ENCODE measurements around the gene C16orf96. TPM values are rescaled to one million over a fixed set of nuclear protein-coding genes. Genes with fewer than 3 reads are reported as not detected.

C16orf96 gene
- total and polyA plus RNA-seq, 2 donors: 0.05 TPM

DNA sequence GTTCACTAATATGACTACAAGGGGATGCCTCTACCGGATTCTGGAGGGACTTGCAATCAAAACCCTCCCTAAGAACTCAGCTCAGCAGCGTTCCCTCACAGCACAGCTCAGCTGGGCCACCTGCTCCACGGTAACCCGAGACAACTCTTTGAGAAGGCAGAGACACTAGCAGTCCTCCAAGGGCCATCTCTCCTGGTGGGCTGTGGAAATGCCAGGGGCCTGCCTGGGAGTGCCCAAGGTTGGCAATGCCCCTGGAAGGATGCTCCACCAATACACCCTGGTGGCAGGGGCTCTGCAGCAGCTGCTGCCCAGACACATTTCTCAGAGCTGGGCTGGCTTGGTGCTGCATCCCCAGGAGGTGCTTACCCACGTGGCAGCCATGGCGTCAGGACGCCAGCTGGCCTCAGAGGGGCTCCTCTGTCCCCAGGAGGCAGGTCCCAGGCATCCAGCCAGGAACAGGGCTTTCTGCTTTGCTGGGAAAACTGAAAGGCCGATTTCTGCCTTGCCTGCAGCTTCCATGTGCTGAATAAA is 34.0 kb upstream of the C16orf96 start:
- Histone ChIP-seq H3K4me3 (ENCODE audit: low read length in 2 of 2) (no peak overlapping the region), H3K36me3 (ENCODE audit: control insufficient read depth in 2 of 2, insufficient read depth in 2 of 2, low read length in 1 of 2) (peaks cover 9 to 12% of the 10 kb centered on the region in 2 donors), H3K4me1 (ENCODE audit: control insufficient read depth in 2 of 2, insufficient read depth in 2 of 2, low read length in 2 of 2) (peaks cover 6 to 53% of the 10 kb centered on the region in 2 donors), H3K27ac (ENCODE audit: low read depth in 1 of 2, low read length in 1 of 2) (peak overlapping the region in 1 of 2 donors; percentile 58), H3K9me3 (ENCODE audit: control insufficient read depth in 2 of 2, insufficient read depth in 1 of 2, low read length in 1 of 2) (no peaks in the 10 kb centered on the region), H3K27me3 (ENCODE audit: control insufficient read depth in 2 of 2, insufficient read depth in 1 of 2, low read length in 1 of 2) (no peaks in the 10 kb centered on the region)
- DNase-seq (ENCODE audit: low read depth in 6 of 9, low spot score in 9 of 9): no peak
- 90% methylated on average over 8 of the region's 8 CpGs for WGBS

GRCh38 chr16:4523686-4524085 is 32.5 kb upstream of the C16orf96 start:
- Histone ChIP-seq H3K4me1 (ENCODE audit: control insufficient read depth in 2 of 2, insufficient read depth in 2 of 2, low read length in 2 of 2) (peaks cover 4 to 53% of the 10 kb centered on the region in 2 donors), H3K36me3 (ENCODE audit: control insufficient read depth in 2 of 2, insufficient read depth in 2 of 2, low read length in 1 of 2) (peaks cover 9 to 12% of the 10 kb centered on the region in 2 donors), H3K4me3 (ENCODE audit: low read length in 2 of 2) (no peak overlapping the region), H3K27me3 (ENCODE audit: control insufficient read depth in 2 of 2, insufficient read depth in 1 of 2, low read length in 1 of 2) (no peaks in the 10 kb centered on the region), H3K9me3 (ENCODE audit: control insufficient read depth in 2 of 2, insufficient read depth in 1 of 2, low read length in 1 of 2) (no peaks in the 10 kb centered on the region), H3K27ac (ENCODE audit: low read depth in 1 of 2, low read length in 1 of 2) (peak overlapping the region in 1 of 2 donors; percentile 32)
- DNase-seq (ENCODE audit: low read depth in 6 of 9, low spot score in 9 of 9): no peak
- whole genome bisulfite sequencing: 97% methylated on average over 4 of the region's 4 CpGs

DNA sequence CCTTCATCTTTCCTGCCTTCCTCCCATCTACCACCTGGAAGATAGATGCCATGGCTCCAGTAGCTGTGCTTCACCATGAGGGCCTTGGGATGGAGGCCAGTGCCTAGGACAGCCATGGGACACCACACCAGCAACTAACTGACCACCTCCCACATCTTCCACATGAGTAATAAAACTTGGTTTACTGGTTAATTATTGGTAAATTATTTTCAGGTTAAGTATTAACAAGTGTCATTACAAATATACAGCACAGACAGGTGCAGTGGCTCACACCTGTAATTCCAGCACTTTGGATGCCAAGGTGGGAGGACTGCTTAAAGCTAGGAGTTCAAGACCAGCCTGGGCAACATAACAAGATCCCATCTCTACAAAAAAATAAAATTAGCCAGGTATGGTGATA is 31.6 kb upstream of the C16orf96 start:
- DNase-seq (ENCODE audit: low read depth in 6 of 9, low spot score in 9 of 9): no peak
- Histone ChIP-seq H3K4me1 (ENCODE audit: control insufficient read depth in 2 of 2, insufficient read depth in 2 of 2, low read length in 2 of 2) (peaks cover 12 to 59% of the 10 kb centered on the region in 2 donors), H3K27me3 (ENCODE audit: control insufficient read depth in 2 of 2, insufficient read depth in 1 of 2, low read length in 1 of 2) (no peaks in the 10 kb centered on the region), H3K36me3 (ENCODE audit: control insufficient read depth in 2 of 2, insufficient read depth in 2 of 2, low read length in 1 of 2) (peaks cover 9 to 12% of the 10 kb centered on the region in 2 donors), H3K27ac (ENCODE audit: low read depth in 1 of 2, low read length in 1 of 2) (no peak overlapping the region), H3K9me3 (ENCODE audit: control insufficient read depth in 2 of 2, insufficient read depth in 1 of 2, low read length in 1 of 2) (no peaks in the 10 kb centered on the region), H3K4me3 (ENCODE audit: low read length in 2 of 2) (no peak overlapping the region)

DNA sequence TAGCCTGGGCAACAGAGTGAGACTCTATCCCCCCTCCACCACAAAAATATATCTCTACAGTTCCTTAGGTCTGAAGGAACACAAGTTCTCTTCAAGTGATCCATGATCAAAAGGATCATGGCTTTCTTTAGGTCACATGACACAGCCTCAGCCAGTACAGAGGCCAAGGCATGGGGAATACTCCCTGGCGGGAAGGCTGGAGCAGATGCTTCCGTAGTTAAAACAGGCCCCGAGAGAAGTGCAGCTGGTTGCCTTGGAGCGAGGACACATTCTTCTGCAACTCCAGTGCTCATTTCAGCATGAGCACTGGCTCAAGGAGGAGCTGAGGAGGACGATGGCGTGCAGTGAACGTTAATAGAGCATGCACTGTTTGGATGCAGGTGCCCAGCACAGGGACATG is 31.1 kb upstream of the C16orf96 start:
- no peaks in the 10 kb centered on the region for H3K9me3 ChIP-seq (ENCODE audit: control insufficient read depth in 2 of 2, insufficient read depth in 1 of 2, low read length in 1 of 2)
- no peaks in the 10 kb centered on the region for H3K27me3 ChIP-seq (ENCODE audit: control insufficient read depth in 2 of 2, insufficient read depth in 1 of 2, low read length in 1 of 2)
- WGBS: 93% methylated on average over 7 of the region's 7 CpGs
- no peak overlapping the region for H3K4me3 ChIP-seq (ENCODE audit: low read length in 2 of 2)
- H3K4me1 ChIP-seq (ENCODE audit: control insufficient read depth in 2 of 2, insufficient read depth in 2 of 2, low read length in 2 of 2): peaks cover 16 to 64% of the 10 kb centered on the region in 2 donors
- H3K27ac ChIP-seq (ENCODE audit: low read depth in 1 of 2, low read length in 1 of 2): no peak overlapping the region
- peaks cover 9 to 12% of the 10 kb centered on the region in 2 donors for H3K36me3 ChIP-seq (ENCODE audit: control insufficient read depth in 2 of 2, insufficient read depth in 2 of 2, low read length in 1 of 2)
- DNase-seq (ENCODE audit: low read depth in 6 of 9, low spot score in 9 of 9): no peak

- DNase-seq (ENCODE audit: low read depth in 6 of 9, low spot score in 9 of 9): no peak
- WGBS: 96% methylated on average over 13 of the region's 13 CpGs
- peaks cover 9 to 12% of the 10 kb centered on the region in 2 donors for H3K36me3 ChIP-seq (ENCODE audit: control insufficient read depth in 2 of 2, insufficient read depth in 2 of 2, low read length in 1 of 2)
- H3K27me3 ChIP-seq (ENCODE audit: control insufficient read depth in 2 of 2, insufficient read depth in 1 of 2, low read length in 1 of 2): no peaks in the 10 kb centered on the region
- no peak overlapping the region for H3K4me3 ChIP-seq (ENCODE audit: low read length in 2 of 2)
- H3K9me3 ChIP-seq (ENCODE audit: control insufficient read depth in 2 of 2, insufficient read depth in 1 of 2, low read length in 1 of 2): no peaks in the 10 kb centered on the region
- H3K27ac ChIP-seq (ENCODE audit: low read depth in 1 of 2, low read length in 1 of 2): no peak overlapping the region
- peaks cover 19 to 70% of the 10 kb centered on the region in 2 donors for H3K4me1 ChIP-seq (ENCODE audit: control insufficient read depth in 2 of 2, insufficient read depth in 2 of 2, low read length in 2 of 2)
These were observed 30.4 kb upstream of the C16orf96 start for GRCh38 chr16:4525634-4526277.

- peak overlapping the region; percentile 87 to 94 for H3K27ac ChIP-seq (ENCODE audit: low read depth in 1 of 2, low read length in 1 of 2)
- peak in 5 of 9 donors; percentile 57 to 86 (median 64) for DNase-seq (ENCODE audit: low read depth in 6 of 9, low spot score in 9 of 9)
- peaks cover 22 to 90% of the 10 kb centered on the region in 2 donors for H3K4me1 ChIP-seq (ENCODE audit: control insufficient read depth in 2 of 2, insufficient read depth in 2 of 2, low read length in 2 of 2)
- H3K9me3 ChIP-seq (ENCODE audit: control insufficient read depth in 2 of 2, insufficient read depth in 1 of 2, low read length in 1 of 2): no peaks in the 10 kb centered on the region
- peaks cover 8 to 14% of the 10 kb centered on the region in 2 donors for H3K36me3 ChIP-seq (ENCODE audit: control insufficient read depth in 2 of 2, insufficient read depth in 2 of 2, low read length in 1 of 2)
- H3K4me3 ChIP-seq (ENCODE audit: low read length in 2 of 2): peak overlapping the region in 1 of 2 donors; percentile 28
- 54% methylated on average over 16 of the region's 16 CpGs for WGBS
- H3K27me3 ChIP-seq (ENCODE audit: control insufficient read depth in 2 of 2, insufficient read depth in 1 of 2, low read length in 1 of 2): no peaks in the 10 kb centered on the region
These were observed 26.8 kb upstream of the C16orf96 start for GRCh38 chr16:4529085-4530060.

- no peak overlapping the region for H3K27ac ChIP-seq (ENCODE audit: low read depth in 1 of 2, low read length in 1 of 2)
- no peaks in the 10 kb centered on the region for H3K9me3 ChIP-seq (ENCODE audit: control insufficient read depth in 2 of 2, insufficient read depth in 1 of 2, low read length in 1 of 2)
- peaks cover 29 to 96% of the 10 kb centered on the region in 2 donors for H3K4me1 ChIP-seq (ENCODE audit: control insufficient read depth in 2 of 2, insufficient read depth in 2 of 2, low read length in 2 of 2)
- no peak overlapping the region for H3K4me3 ChIP-seq (ENCODE audit: low read length in 2 of 2)
- no peak for DNase-seq (ENCODE audit: low read depth in 6 of 9, low spot score in 9 of 9)
- no peaks in the 10 kb centered on the region for H3K27me3 ChIP-seq (ENCODE audit: control insufficient read depth in 2 of 2, insufficient read depth in 1 of 2, low read length in 1 of 2)
- peaks cover 8 to 14% of the 10 kb centered on the region in 2 donors for H3K36me3 ChIP-seq (ENCODE audit: control insufficient read depth in 2 of 2, insufficient read depth in 2 of 2, low read length in 1 of 2)
- WGBS: 99% methylated on average over 8 of the region's 8 CpGs
These were observed 24.3 kb upstream of the C16orf96 start for GRCh38 chr16:4531811-4532210.

GRCh38 chr16:4532238-4532637 is 23.9 kb upstream of the C16orf96 start:
- peaks cover 0 to 1% of the 10 kb centered on the region in 2 donors for H3K27me3 ChIP-seq (ENCODE audit: control insufficient read depth in 2 of 2, insufficient read depth in 1 of 2, low read length in 1 of 2)
- DNase-seq (ENCODE audit: low read depth in 6 of 9, low spot score in 9 of 9): no peak
- no peak overlapping the region for H3K27ac ChIP-seq (ENCODE audit: low read depth in 1 of 2, low read length in 1 of 2)
- 99% methylated on average over 10 of the region's 10 CpGs for WGBS
- no peaks in the 10 kb centered on the region for H3K9me3 ChIP-seq (ENCODE audit: control insufficient read depth in 2 of 2, insufficient read depth in 1 of 2, low read length in 1 of 2)
- H3K36me3 ChIP-seq (ENCODE audit: control insufficient read depth in 2 of 2, insufficient read depth in 2 of 2, low read length in 1 of 2): peaks cover 8 to 14% of the 10 kb centered on the region in 2 donors
- H3K4me3 ChIP-seq (ENCODE audit: low read length in 2 of 2): no peak overlapping the region
- H3K4me1 ChIP-seq (ENCODE audit: control insufficient read depth in 2 of 2, insufficient read depth in 2 of 2, low read length in 2 of 2): peaks cover 33 to 94% of the 10 kb centered on the region in 2 donors

DNA sequence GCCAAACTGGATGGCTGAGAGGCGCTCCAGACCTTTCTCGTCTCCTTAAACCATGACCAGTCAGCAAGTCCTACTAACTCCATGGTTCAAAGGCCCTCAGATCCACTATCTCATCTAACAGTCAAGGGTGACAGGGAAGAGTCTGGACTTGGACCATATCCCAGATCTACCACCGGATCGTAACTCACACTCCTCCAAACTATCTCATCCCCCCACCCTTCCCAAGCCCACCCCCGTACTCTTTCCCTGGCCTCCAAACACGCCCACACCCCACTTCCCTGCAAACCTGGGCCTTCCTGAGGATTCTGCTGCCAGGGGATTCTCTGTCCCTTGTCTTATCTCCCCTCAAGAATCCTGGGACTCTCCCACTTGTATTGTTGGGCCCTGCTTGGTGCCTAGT is 22.6 kb upstream of the C16orf96 start:
- peaks cover 0 to under 1% of the 10 kb centered on the region in 2 donors for H3K9me3 ChIP-seq (ENCODE audit: control insufficient read depth in 2 of 2, insufficient read depth in 1 of 2, low read length in 1 of 2)
- peaks cover 0 to 12% of the 10 kb centered on the region in 2 donors for H3K27me3 ChIP-seq (ENCODE audit: control insufficient read depth in 2 of 2, insufficient read depth in 1 of 2, low read length in 1 of 2)
- peaks cover 32 to 89% of the 10 kb centered on the region in 2 donors for H3K4me1 ChIP-seq (ENCODE audit: control insufficient read depth in 2 of 2, insufficient read depth in 2 of 2, low read length in 2 of 2)
- no peak for DNase-seq (ENCODE audit: low read depth in 6 of 9, low spot score in 9 of 9)
- no peak overlapping the region for H3K4me3 ChIP-seq (ENCODE audit: low read length in 2 of 2)
- H3K27ac ChIP-seq (ENCODE audit: low read depth in 1 of 2, low read length in 1 of 2): no peak overlapping the region
- WGBS: 98% methylated on average over 6 of the region's 6 CpGs
- H3K36me3 ChIP-seq (ENCODE audit: control insufficient read depth in 2 of 2, insufficient read depth in 2 of 2, low read length in 1 of 2): peaks cover 8 to 14% of the 10 kb centered on the region in 2 donors

All from thymus (tissue), 11 donors.